RWPE2 (cell line): Measurements from ENCODE around the gene CEACAM16.

Experiments used
- ATAC-seq: fragments of 200-7000 bp; cut with Tn5 transposase; 3 replicates; pipeline ENCODE4 v1.9.1; 2021; ENCODE audit warnings: low read depth
- DNase-seq: peaks from one replicate; pipeline ENCODE4 v3.0.0-alpha.2; 2020; ENCODE audit warnings: low spot score
- H3K27ac ChIP-seq: fragments of 450-650 bp; 2 replicates; pipeline ENCODE4 v1.5.1; 2017; ENCODE audit warnings: mild to moderate bottlenecking; ENCODE audit not compliant: poor library complexity, severe bottlenecking
- H3K27me3 ChIP-seq: fragments of 250-450 bp; sonication (Bioruptor Pico); 2 replicates; pipeline ENCODE4 v1.5.1; 2021; ENCODE audit warnings: mild to moderate bottlenecking, moderate library complexity; ENCODE audit not compliant: insufficient read depth, poor library complexity, severe bottlenecking
- H3K36me3 ChIP-seq: fragments of 250-450 bp; sonication (Bioruptor Pico); 2 replicates; pipeline ENCODE4 v1.5.1; 2020; ENCODE audit warnings: low read depth, mild to moderate bottlenecking, moderate library complexity
- H3K4me1 ChIP-seq: fragments of 250-450 bp; sonication (Bioruptor Pico); 2 replicates; pipeline ENCODE4 v1.5.1; 2021; ENCODE audit warnings: mild to moderate bottlenecking, moderate library complexity; ENCODE audit not compliant: insufficient read depth, poor library complexity, severe bottlenecking
- H3K4me3 ChIP-seq: fragments of 250-450 bp; sonication (Bioruptor Pico); 2 replicates; pipeline ENCODE4 v1.5.1; 2021; ENCODE audit warnings: mild to moderate bottlenecking, moderate library complexity; ENCODE audit not compliant: severe bottlenecking
- H3K9me3 ChIP-seq: fragments of 250-450 bp; sonication (Bioruptor Pico); 2 replicates; pipeline ENCODE4 v1.5.1; 2021; ENCODE audit warnings: mild to moderate bottlenecking, moderate library complexity; ENCODE audit not compliant: severe bottlenecking
- CTCF ChIP-seq: fragments of 450-650 bp; IDR thresholded peaks from one replicate; pipeline ENCODE4 v1.5.1; 2017; ENCODE audit warnings: mild to moderate bottlenecking, moderate library complexity; ENCODE audit not compliant: poor library complexity, severe bottlenecking

Gene CEACAM16

DNA sequence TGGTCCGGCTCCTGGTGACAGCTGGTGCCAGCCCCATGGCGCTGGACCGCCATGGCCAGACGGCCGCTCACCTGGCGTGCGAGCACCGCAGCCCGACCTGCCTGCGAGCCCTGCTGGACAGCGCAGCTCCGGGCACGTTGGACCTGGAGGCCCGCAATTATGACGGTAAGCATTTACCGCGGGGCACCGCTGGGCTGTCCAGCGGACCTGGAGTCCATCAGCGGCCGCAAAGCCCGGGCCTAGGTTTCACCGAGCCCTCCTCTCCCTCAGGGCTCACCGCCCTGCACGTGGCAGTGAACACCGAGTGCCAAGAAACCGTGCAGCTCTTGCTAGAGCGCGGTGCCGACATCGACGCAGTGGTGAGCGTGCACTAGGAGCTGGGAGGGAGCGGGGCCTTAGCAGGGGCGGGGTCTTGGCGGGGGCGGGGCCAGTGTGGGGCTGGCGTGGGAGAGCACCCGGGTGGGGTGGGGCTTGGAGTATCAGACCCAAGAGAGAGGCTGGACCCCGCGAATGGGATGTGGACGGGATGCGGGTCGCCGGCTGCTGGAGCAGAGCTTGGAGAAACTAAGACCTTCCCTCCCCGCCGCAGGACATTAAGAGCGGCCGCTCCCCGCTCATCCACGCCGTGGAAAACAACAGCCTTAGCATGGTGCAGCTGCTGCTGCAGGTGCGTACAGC, 58.2 kb downstream of the CEACAM16 start:
- ATAC-seq = no peak
- H3K4me3 ChIP-seq = no peak overlapping the region
- no peaks in the 10 kb centered on the region for H3K9me3 ChIP-seq
- no peak overlapping the region for H3K27ac ChIP-seq
- TF ChIP-seq CTCF = no peak
- no peak for DNase-seq
- no peaks in the 10 kb centered on the region for H3K27me3 ChIP-seq
- peaks cover 45% of the 10 kb centered on the region for H3K36me3 ChIP-seq
- H3K4me1 ChIP-seq = peaks cover 15% of the 10 kb centered on the region

DNA sequence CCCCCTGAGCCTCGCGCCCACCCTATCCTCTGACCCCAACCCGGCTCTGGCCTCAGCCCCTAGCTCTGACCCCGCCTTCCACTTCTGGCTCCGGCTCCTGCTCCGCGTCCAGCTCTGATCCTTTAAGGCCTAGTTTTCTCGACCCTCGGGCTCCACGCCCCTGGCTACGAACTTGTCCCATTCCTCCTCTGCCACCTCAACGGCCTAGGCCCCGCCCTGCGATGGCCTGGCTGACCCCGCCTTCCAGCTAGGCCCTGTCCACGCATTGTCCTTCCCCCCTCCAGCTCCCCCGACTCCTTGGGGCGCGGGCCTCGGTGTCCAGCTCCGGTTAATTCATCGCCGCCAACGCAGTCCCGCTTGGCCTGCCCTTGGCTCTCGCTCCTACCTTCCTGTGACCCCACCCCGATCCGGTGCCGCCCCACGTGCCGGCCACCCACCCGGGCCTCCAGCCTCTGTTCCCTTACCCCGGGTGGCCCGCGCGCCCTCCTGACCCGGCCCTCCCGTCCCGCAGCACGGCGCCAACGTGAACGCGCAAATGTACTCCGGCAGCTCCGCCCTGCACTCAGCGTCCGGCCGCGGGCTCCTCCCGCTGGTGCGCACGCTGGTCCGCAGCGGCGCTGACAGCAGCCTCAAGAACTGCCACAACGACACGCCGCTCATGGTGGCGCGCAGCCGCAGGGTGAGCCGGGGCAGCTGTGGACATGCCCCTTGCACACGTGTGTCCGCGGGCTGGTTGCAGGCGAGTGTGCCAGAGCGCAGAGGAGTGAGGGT, 59.0 kb downstream of the CEACAM16 start:
- Histone ChIP-seq H3K27me3 (no peaks in the 10 kb centered on the region), H3K27ac (no peak overlapping the region)
- DNase-seq = no peak

DNA sequence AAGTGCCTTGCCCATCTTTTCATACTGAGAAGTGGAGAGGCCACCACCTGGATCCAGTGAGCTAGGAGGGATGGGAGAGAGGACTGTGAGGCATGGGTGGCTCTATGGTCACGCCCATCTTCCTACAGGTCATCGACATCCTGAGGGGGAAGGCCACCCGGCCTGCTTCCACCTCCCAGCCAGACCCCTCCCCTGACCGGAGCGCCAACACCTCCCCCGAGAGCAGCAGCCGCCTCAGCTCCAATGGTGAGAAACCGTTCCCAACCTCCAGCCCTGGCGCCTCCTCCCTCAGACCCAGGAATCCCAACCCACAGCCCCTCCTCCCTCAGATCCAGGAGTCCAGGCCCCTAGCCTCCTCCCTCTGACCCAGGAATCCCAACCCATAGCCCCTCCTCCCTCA, 59.6 kb downstream of the CEACAM16 start:
- Histone ChIP-seq H3K4me1 (peaks cover 9% of the 10 kb centered on the region), H3K9me3 (no peaks in the 10 kb centered on the region), H3K27ac (no peak overlapping the region), H3K36me3 (peaks cover 36% of the 10 kb centered on the region), H3K27me3 (no peaks in the 10 kb centered on the region), H3K4me3 (no peak overlapping the region)
- DNase-seq (no peak), ATAC-seq (no peak)
- TF ChIP-seq CTCF = no peak

More for the DNA sequence above, 59.0 kb downstream of the CEACAM16 start:
- H3K9me3 ChIP-seq = no peaks in the 10 kb centered on the region
- ATAC-seq = no peak
- H3K4me3 ChIP-seq = no peak overlapping the region
- H3K36me3 ChIP-seq = peaks cover 38% of the 10 kb centered on the region
- H3K4me1 ChIP-seq = peaks cover 11% of the 10 kb centered on the region
- TF ChIP-seq CTCF = no peak

GRCh38 chr19:44759083-44759804, 60.3 kb downstream of the CEACAM16 start:
- Histone ChIP-seq H3K4me3 (no peak overlapping the region), H3K4me1 (peaks cover 9% of the 10 kb centered on the region)

More at GRCh38 chr19:44759083-44759804, 60.3 kb downstream of the CEACAM16 start:
- no peaks in the 10 kb centered on the region for H3K9me3 ChIP-seq
- no peak for TF ChIP-seq CTCF
- no peaks in the 10 kb centered on the region for H3K27me3 ChIP-seq
- ATAC-seq (no peak), DNase-seq (no peak)
- H3K27ac ChIP-seq = no peak overlapping the region
- H3K36me3 ChIP-seq = peaks cover 36% of the 10 kb centered on the region
